H1 (cell line): ENCODE data around the gene GUCA2B. TPM values are rescaled to one million over a fixed set of nuclear protein-coding genes. Genes with fewer than 3 reads are reported as not detected.

Source experiments
- CTCF ChIA-PET: fragments of 300-600 bp; sonication (Branson Sonifier 250); formaldehyde crosslinking; loops from one replicate; lab custom pipeline; 2021; ENCODE audit not compliant: partially characterized antibody; lab: Charles Lee
- POLR2A ChIA-PET: fragments of 300-600 bp; sonication (Branson Sonifier 250); formaldehyde crosslinking; loops from one replicate; lab custom pipeline; 2021; ENCODE audit warnings: inconsistent platforms; ENCODE audit not compliant: partially characterized antibody; lab: Charles Lee
- DNase-seq, 2 experiments: peaks; one replicate each; pipeline versions ENCODE4 v3.0.0 to v3.0.0-alpha.2; 2010 to 2022; ENCODE audit warnings: low spot score in 2 of 2, low read depth in 1 of 2, mixed read lengths in 1 of 2
- FAIRE-seq: peaks from 2 replicates; lab custom pipeline; 2011; peaks lifted over from hg19 to GRCh38; lab: Jason Lieb, UNC
- H2AFZ ChIP-seq: 2 replicates; pipeline ENCODE4 v1.8.1; 2012; ENCODE audit warnings: low read length, inconsistent platforms
- H2AK5ac ChIP-seq: 2 replicates; pipeline ENCODE4 v1.6.1; 2013; ENCODE audit warnings: low read depth, low read length
- H2BK120ac ChIP-seq: replicated peaks from 2 replicates; pipeline ENCODE3; 2013; ENCODE audit warnings: low read depth, low read length, inconsistent platforms
- H2BK12ac ChIP-seq: 2 replicates; pipeline ENCODE4 v1.6.1; 2013; ENCODE audit warnings: low read depth, low read length
- H2BK15ac ChIP-seq: 2 replicates; pipeline ENCODE4 v1.6.1; 2013; ENCODE audit warnings: low read length
- H2BK20ac ChIP-seq: 2 replicates; pipeline ENCODE4 v1.6.1; 2013; ENCODE audit warnings: low read length
- H2BK5ac ChIP-seq: 2 replicates; pipeline ENCODE4 v1.6.1; 2013; ENCODE audit warnings: low read depth, low read length
- H3K14ac ChIP-seq: 2 replicates; pipeline ENCODE4 v1.6.1; 2013; ENCODE audit warnings: inconsistent platforms; ENCODE audit not compliant: insufficient read length
- H3K18ac ChIP-seq: 2 replicates; pipeline ENCODE4 v1.6.1; 2013; ENCODE audit warnings: low read length; ENCODE audit errors: extremely low read depth
- H3K23ac ChIP-seq: 2 replicates; pipeline ENCODE4 v1.6.1; 2013; ENCODE audit warnings: inconsistent platforms; ENCODE audit not compliant: insufficient read length
- H3K23me2 ChIP-seq: 2 replicates; pipeline ENCODE4 v1.6.1; 2013; ENCODE audit warnings: low read depth, low read length
- H3K27ac ChIP-seq: 2 replicates; pipeline ENCODE4 v1.6.1; 2011; ENCODE audit warnings: low read depth, low read length, inconsistent platforms
- H3K27me3 ChIP-seq, 4 experiments: replicated peaks in 1 of 4; 1 replicate in 1 of 4; 2 replicates in 3 of 4; pipeline versions ENCODE4 v1.6.1 to v1.8.1; 2011 to 2013; ENCODE audit warnings: low read length in 3 of 4, mild to moderate bottlenecking in 3 of 4, inconsistent platforms in 2 of 4, mixed read lengths in 2 of 4, moderate library complexity in 1 of 4; ENCODE audit not compliant: control insufficient read depth in 3 of 4, insufficient read depth in 3 of 4; ENCODE audit errors: extremely low read depth in 1 of 4
- H3K36me3 ChIP-seq, 4 experiments: 2 replicates each; pipeline versions ENCODE4 v1.6.1 to v1.8.1; 2011 to 2013; ENCODE audit warnings: mild to moderate bottlenecking in 4 of 4, low read length in 3 of 4, moderate library complexity in 2 of 4, control low read depth in 1 of 4, inconsistent platforms in 1 of 4; ENCODE audit not compliant: insufficient read depth in 4 of 4, control insufficient read depth in 2 of 4
- H3K4ac ChIP-seq: replicated peaks from 2 replicates; pipeline ENCODE3; 2013; ENCODE audit warnings: low read length, low read depth, mixed read lengths, inconsistent platforms; ENCODE audit not compliant: insufficient read length
- H3K4me1 ChIP-seq, 4 experiments: replicated peaks in 1 of 4; 1 replicate in 1 of 4; 2 replicates in 3 of 4; pipeline versions ENCODE4 v1.6.1 to v1.8.1; 2011 to 2013; ENCODE audit warnings: low read length in 3 of 4, inconsistent platforms in 2 of 4, mixed read lengths in 1 of 4; ENCODE audit not compliant: insufficient read depth in 4 of 4, control insufficient read depth in 3 of 4
- H3K4me2 ChIP-seq, 2 experiments: 2 replicates each; pipeline versions ENCODE4 v1.6.1 to v1.8.1; 2011 to 2013; ENCODE audit warnings: low read depth in 2 of 2, low read length in 2 of 2, control low read depth in 1 of 2, inconsistent platforms in 1 of 2, mild to moderate bottlenecking in 1 of 2; ENCODE audit not compliant: insufficient read depth in 1 of 2
- H3K4me3 ChIP-seq, 4 experiments: fragments of 200-600, 300-600 bp in 1 of 4; sonication (generic), shearing (Covaris generic), sonication (Bioruptor Twin) in 1 of 4; 2 replicates each; pipeline versions ENCODE4 v1.5.1 to v1.8.1; 2011 to 2016; ENCODE audit warnings: low read length in 4 of 4, low read depth in 3 of 4, control low read depth in 2 of 4, inconsistent platforms in 2 of 4, mild to moderate bottlenecking in 2 of 4, mixed read lengths in 1 of 4, moderate library complexity in 1 of 4; ENCODE audit not compliant: insufficient read depth in 2 of 4; ENCODE audit errors: extremely low read depth in 1 of 4
- H3K56ac ChIP-seq: replicated peaks from 2 replicates; pipeline ENCODE3; 2013; ENCODE audit warnings: low read depth, mild to moderate bottlenecking, mixed read lengths, low read length, inconsistent platforms; ENCODE audit not compliant: insufficient read length
- H3K79me1 ChIP-seq: 2 replicates; pipeline ENCODE4 v1.6.1; 2013; ENCODE audit warnings: low read depth, low read length, control low read depth
- H3K79me2 ChIP-seq, 2 experiments: 2 replicates each; pipeline versions ENCODE4 v1.6.1 to v1.8.1; 2012 to 2013; ENCODE audit warnings: low read length in 2 of 2, mild to moderate bottlenecking in 2 of 2, inconsistent platforms in 1 of 2; ENCODE audit not compliant: insufficient read depth in 2 of 2, control insufficient read depth in 1 of 2
- H3K9ac ChIP-seq, 4 experiments: replicated peaks in 1 of 4; 1 replicate in 1 of 4; 2 replicates in 3 of 4; pipeline versions ENCODE4 v1.6.1 to v1.8.1; 2011 to 2013; ENCODE audit warnings: low read depth in 3 of 4, low read length in 3 of 4, control low read depth in 2 of 4, mild to moderate bottlenecking in 2 of 4, moderate library complexity in 2 of 4, inconsistent platforms in 1 of 4; ENCODE audit errors: extremely low read depth in 1 of 4
- H3K9me3 ChIP-seq, 2 experiments: 2 replicates each; pipeline versions ENCODE4 v1.6.1 to v1.8.1; 2012 to 2013; ENCODE audit warnings: mild to moderate bottlenecking in 2 of 2, moderate library complexity in 2 of 2, control low read depth in 1 of 2, inconsistent platforms in 1 of 2, low read depth in 1 of 2, low read length in 1 of 2, mixed read lengths in 1 of 2; ENCODE audit not compliant: insufficient read depth in 2 of 2
- H4K20me1 ChIP-seq, 2 experiments: replicated peaks in 1 of 2; 2 replicates each; pipeline versions ENCODE3 to v1.8.1; 2011 to 2013; ENCODE audit warnings: inconsistent platforms in 2 of 2, low read length in 2 of 2, mild to moderate bottlenecking in 1 of 2; ENCODE audit not compliant: insufficient read depth in 2 of 2, control insufficient read depth in 1 of 2
- H4K5ac ChIP-seq: 2 replicates; pipeline ENCODE4 v1.6.1; 2013; ENCODE audit warnings: low read length, low read depth, mixed read lengths, inconsistent platforms; ENCODE audit not compliant: insufficient read length
- H4K8ac ChIP-seq: 2 replicates; pipeline ENCODE4 v1.8.0; 2013; ENCODE audit warnings: mild to moderate bottlenecking, moderate library complexity, low read length, inconsistent platforms; ENCODE audit not compliant: insufficient read depth; ENCODE audit errors: extremely low read depth
- H4K91ac ChIP-seq: replicated peaks from 2 replicates; pipeline ENCODE3; 2013; ENCODE audit warnings: low read length, mixed read lengths, inconsistent platforms; ENCODE audit not compliant: insufficient read length
- ASH2L ChIP-seq: fragments of 200-600, 300-600 bp; sonication (generic); IDR thresholded peaks from one replicate; pipeline ENCODE4 v1.7.1; 2017; ENCODE audit warnings: low read length
- BCL11A ChIP-seq, 2 experiments: IDR thresholded peaks; one replicate each; pipeline ENCODE4 v1.6.1; 2011; ENCODE audit warnings: low read depth in 2 of 2, low read length in 2 of 2, mild to moderate bottlenecking in 2 of 2
- EP300 ChIP-seq, 2 experiments: IDR thresholded peaks; 1 replicate in 1 of 2; 2 replicates in 1 of 2; pipeline ENCODE4 v1.6.1; 2011 to 2012; ENCODE audit warnings: low read depth in 2 of 2, low read length in 2 of 2, mild to moderate bottlenecking in 2 of 2, borderline replicate concordance in 1 of 2, inconsistent platforms in 1 of 2, moderate library complexity in 1 of 2
- SAP30 ChIP-seq: fragments of 300-600 bp; sonication (generic); IDR thresholded peaks from 2 replicates; pipeline ENCODE4 v1.7.1; 2012; ENCODE audit warnings: low read length, moderate library complexity, mild to moderate bottlenecking, inconsistent platforms; ENCODE audit not compliant: insufficient read depth, insufficient replicate concordance
- SP1 ChIP-seq: IDR thresholded peaks from 2 replicates; pipeline ENCODE4 v1.6.1; 2011; ENCODE audit warnings: low read depth, low read length
- YY1 ChIP-seq: IDR thresholded peaks from 2 replicates; pipeline ENCODE4 v1.6.1; 2011; ENCODE audit warnings: low read depth, mild to moderate bottlenecking, low read length
- WGBS, 2 experiments: shearing (Covaris generic) in 1 of 2; methylation state at CpG; one replicate each; pipeline versions ENCODE4 v1.1.6 to v1.1.7; 2013 to 2015; ENCODE audit warnings: low lambda C conversion rate in 2 of 2, mixed read lengths in 2 of 2, inconsistent platforms in 1 of 2, low coverage in 1 of 2, missing lambda C conversion rate in 1 of 2; ENCODE audit not compliant: insufficient replicate concordance in 2 of 2, insufficient coverage in 1 of 2, insufficient read length in 1 of 2; ENCODE audit errors: extremely low coverage in 1 of 2, missing lambda C conversion rate in 1 of 2; 5-methylcytosine and 5-hydroxymethylcytosine counted together
- polyA plus RNA-seq, 7 experiments: library from polyadenylated mRNA; depleted of rRNA in 3 of 7; stranded (reverse) in 5 of 7; unstranded in 2 of 7; fragments of >200 nt in 5 of 7; fragments of 200-250 nt in 2 of 7; gene quantifications; 1 replicate in 5 of 7; 2 replicates in 1 of 7; 4 replicates in 1 of 7; pipeline versions ENCODE4 v1.2.1 to v1.2.3, GENCODE V29; 2011 to 2013; ENCODE audit warnings: missing spikeins in 2 of 7, mixed read lengths in 2 of 7
- total RNA-seq: library from RNA; stranded (reverse); fragmentation: NEBNext Ultra II Directional; extraction: Animal tissue kit (Norgen Biotek cat#: 25700); gene quantifications from 2 replicates; pipeline ENCODE4 v1.2.1, GENCODE V29; 2021
- TF ChIP-seq, protein P1 (sequence below), 3 experiments: IDR thresholded peaks; 1 replicate in 2 of 3; 2 replicates in 1 of 3; pipeline versions ENCODE4 v1.5.1 to v1.6.1; 2011; ENCODE audit warnings: low read length in 3 of 3, mild to moderate bottlenecking in 3 of 3, inconsistent platforms in 2 of 3, low read depth in 1 of 3, moderate library complexity in 1 of 3; ENCODE audit not compliant: insufficient read depth in 1 of 3; ENCODE audit errors: control extremely low read depth in 1 of 3
- TF ChIP-seq, protein P2 (sequence below): IDR thresholded peaks from 2 replicates; pipeline ENCODE4 v1.6.1; 2012; ENCODE audit warnings: low read length, inconsistent platforms
- TF ChIP-seq, protein P3 (sequence below): IDR thresholded peaks from 2 replicates; pipeline ENCODE4 v1.6.1; 2012; ENCODE audit warnings: inconsistent platforms

GUCA2B gene
- total and polyA plus RNA-seq, 2 of the 8 experiments (the other 6 are each of a cell fraction or from before 2014, with no cell fraction given) = not detected

- H3K79me2 ChIP-seq = no peaks in the 10 kb centered on the region
- H3K4ac ChIP-seq = no peak overlapping the region
- no peak for FAIRE-seq
- H4K5ac ChIP-seq = no peak overlapping the region
- CTCF ChIA-PET = interaction anchor here (1.2 to 7.8 kb wide), 2 partner anchors 19 to 43 kb away, joined by 3 to 77 read pairs; no protein-coding TSS in a partner anchor
- no peak overlapping the region for H2AFZ ChIP-seq
- no peak overlapping the region for H3K4me3 ChIP-seq
- 84% methylated on average over 3 of the region's 3 CpGs; no CpG with 5 or more reads in 1 of the 2 experiments for WGBS, 2 experiments
- no peak overlapping the region for H3K56ac ChIP-seq
- H4K8ac ChIP-seq = no peak overlapping the region
- no peak overlapping the region for H3K27ac ChIP-seq
- no peak overlapping the region for H3K23ac ChIP-seq
- H3K9me3 ChIP-seq = no peaks in the 10 kb centered on the region
- H3K4me1 ChIP-seq = no peaks in the 10 kb centered on the region
- no peak overlapping the region for H3K9ac ChIP-seq
- no peak overlapping the region for H2BK120ac ChIP-seq
- no peak for DNase-seq
- no peak overlapping the region for H3K14ac ChIP-seq
- H3K23me2 ChIP-seq = no peaks in the 10 kb centered on the region
- POLR2A ChIA-PET = interaction anchor here (1.2 kb wide), 1 partner anchor 699 kb away, joined by 3 read pairs; no protein-coding TSS in a partner anchor
- H3K4me2 ChIP-seq = no peak overlapping the region
- no peak overlapping the region for H2BK12ac ChIP-seq
- H2BK5ac ChIP-seq = no peak overlapping the region
- no peaks in the 10 kb centered on the region for H3K27me3 ChIP-seq
- H3K18ac ChIP-seq = no peak overlapping the region
- H4K20me1 ChIP-seq = no peaks in the 10 kb centered on the region
- no peaks in the 10 kb centered on the region for H3K36me3 ChIP-seq
- H2BK20ac ChIP-seq = no peak overlapping the region
- no peak overlapping the region for H4K91ac ChIP-seq
- no peak overlapping the region for H2BK15ac ChIP-seq
- no peaks in the 10 kb centered on the region for H3K79me1 ChIP-seq
- no peak overlapping the region for H2AK5ac ChIP-seq
- TF ChIP-seq, protein P1, sequence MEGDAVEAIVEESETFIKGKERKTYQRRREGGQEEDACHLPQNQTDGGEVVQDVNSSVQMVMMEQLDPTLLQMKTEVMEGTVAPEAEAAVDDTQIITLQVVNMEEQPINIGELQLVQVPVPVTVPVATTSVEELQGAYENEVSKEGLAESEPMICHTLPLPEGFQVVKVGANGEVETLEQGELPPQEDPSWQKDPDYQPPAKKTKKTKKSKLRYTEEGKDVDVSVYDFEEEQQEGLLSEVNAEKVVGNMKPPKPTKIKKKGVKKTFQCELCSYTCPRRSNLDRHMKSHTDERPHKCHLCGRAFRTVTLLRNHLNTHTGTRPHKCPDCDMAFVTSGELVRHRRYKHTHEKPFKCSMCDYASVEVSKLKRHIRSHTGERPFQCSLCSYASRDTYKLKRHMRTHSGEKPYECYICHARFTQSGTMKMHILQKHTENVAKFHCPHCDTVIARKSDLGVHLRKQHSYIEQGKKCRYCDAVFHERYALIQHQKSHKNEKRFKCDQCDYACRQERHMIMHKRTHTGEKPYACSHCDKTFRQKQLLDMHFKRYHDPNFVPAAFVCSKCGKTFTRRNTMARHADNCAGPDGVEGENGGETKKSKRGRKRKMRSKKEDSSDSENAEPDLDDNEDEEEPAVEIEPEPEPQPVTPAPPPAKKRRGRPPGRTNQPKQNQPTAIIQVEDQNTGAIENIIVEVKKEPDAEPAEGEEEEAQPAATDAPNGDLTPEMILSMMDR (IDR thresholded peaks at IDR 0.05; ENCODE audit: control extremely low read depth in 1 of 3, insufficient read depth in 1 of 3, low read depth in 1 of 3, low read length in 3 of 3) = no peak
- no peak for TF ChIP-seq SAP30
- TF ChIP-seq, protein P2, sequence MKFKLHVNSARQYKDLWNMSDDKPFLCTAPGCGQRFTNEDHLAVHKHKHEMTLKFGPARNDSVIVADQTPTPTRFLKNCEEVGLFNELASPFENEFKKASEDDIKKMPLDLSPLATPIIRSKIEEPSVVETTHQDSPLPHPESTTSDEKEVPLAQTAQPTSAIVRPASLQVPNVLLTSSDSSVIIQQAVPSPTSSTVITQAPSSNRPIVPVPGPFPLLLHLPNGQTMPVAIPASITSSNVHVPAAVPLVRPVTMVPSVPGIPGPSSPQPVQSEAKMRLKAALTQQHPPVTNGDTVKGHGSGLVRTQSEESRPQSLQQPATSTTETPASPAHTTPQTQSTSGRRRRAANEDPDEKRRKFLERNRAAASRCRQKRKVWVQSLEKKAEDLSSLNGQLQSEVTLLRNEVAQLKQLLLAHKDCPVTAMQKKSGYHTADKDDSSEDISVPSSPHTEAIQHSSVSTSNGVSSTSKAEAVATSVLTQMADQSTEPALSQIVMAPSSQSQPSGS = no peak
- TF ChIP-seq, protein P3, sequence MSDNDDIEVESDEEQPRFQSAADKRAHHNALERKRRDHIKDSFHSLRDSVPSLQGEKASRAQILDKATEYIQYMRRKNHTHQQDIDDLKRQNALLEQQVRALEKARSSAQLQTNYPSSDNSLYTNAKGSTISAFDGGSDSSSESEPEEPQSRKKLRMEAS = no peak
- no peak for TF ChIP-seq EP300 (IDR thresholded peaks at IDR 0.05; ENCODE audit: borderline replicate concordance in 1 of 2, low read depth in 2 of 2, low read length in 2 of 2)
- no peak for TF ChIP-seq YY1
- TF ChIP-seq SP1 = no peak
- TF ChIP-seq BCL11A (IDR thresholded peaks at IDR 0.05; ENCODE audit: low read depth in 2 of 2, low read length in 2 of 2) = no peak
- TF ChIP-seq ASH2L = no peak
Observed at GRCh38 chr1:42152119-42152518, 1.1 kb upstream of the GUCA2B start.
